Stimulated activated CD4-positive, alpha-beta T cell treated with anti-CD3 and anti-CD28 coated beads, Interleukin-1b, Interleukin-23, amount 100 ng/mL, for 48 hours (primary cell): ENCODE results near the gene IFRD2.
"Not testable (repeated sequence)": the region's sequence is repeated elsewhere in the genome, so short reads cannot be mapped to it uniquely, and the experiment has no call there.

Experiments used
- DNase-seq: peaks from one replicate; pipeline ENCODE4 v3.0.0-alpha.2; 2020

The IFRD2 gene

DNA sequence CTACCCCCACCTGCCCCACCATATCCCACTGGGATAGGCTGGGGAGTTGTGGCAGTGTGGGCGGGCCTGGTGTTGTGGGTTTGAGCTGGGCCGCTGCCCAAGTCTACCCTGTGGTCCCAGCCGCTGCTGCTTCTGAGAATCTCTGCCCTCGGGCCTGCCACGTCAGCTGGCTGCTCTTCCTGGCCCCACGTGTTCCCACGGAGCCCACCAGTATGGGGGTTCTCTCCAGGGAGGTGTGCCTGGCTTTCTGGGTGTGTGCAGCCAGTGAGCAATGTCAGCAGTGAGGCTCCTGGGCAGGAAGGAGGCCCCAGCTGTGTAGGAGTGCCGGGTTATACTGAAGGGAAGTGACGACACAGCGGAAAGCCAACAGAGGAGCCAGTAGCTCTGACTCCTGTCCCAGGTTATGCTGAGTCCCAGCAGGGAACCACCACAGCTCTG lies 45.7 kb downstream of the IFRD2 start:
- peak; percentile 92 for DNase-seq

DNA sequence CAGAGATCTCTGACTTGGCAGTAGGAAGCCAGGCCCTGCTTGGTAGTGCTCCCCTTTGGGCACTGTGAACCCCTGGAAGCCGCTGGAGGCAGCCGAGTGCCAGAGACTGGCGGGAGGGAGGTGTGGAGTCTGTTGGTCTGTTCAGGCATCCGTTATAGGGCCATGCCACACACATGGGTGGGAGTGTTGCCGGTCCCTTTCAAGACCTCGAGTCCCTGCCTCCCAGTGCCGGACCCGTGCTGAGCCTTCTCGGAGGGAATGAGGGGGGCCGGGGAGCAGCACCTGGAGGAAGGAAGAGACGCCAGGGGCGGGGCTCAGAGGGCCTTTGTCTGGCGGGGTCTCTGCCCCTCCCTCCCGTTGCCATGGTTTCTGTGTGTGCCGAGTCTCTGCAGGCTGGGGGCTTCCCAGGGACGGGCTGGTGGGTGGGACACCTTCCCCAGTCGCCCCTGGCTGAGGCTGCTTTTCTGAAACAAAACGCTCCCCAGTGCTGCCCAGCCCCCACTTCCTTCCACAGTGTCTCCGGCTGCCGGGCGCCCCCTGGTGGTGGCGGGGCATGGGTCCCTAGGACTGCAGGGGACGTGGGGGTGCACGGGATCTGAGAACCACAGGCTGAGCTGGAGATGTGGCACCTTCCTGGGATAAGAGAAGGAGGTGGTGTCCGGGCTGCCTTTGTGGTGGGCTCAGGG lies 46.3 kb downstream of the IFRD2 start:
- DNase-seq: peak; percentile 92

DNA sequence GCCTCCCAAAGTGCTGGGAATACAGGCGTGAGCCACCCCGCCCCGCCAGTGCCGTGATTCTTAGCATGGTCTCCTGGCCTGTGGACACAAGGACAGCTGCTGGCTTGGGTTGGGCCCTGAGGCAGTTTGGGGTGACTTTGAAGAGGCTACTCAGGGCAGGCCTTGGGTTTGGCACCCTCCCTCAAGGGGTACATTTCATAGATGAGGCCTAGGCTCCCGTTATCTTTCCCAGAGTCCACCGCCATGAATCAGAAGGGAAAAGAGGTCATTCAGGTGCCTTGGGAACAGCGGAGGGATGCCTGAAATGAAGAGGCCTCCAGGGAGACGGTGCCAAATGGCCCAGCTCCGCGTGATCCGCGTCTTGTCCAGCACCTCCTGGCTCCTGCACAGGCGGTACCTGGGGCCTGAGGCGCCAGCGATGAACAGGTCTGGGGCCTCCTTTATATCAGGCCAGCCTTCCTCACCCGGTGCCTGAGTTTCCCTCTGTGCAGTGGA lies 46.9 kb downstream of the IFRD2 start:
- no peak for DNase-seq

DNA sequence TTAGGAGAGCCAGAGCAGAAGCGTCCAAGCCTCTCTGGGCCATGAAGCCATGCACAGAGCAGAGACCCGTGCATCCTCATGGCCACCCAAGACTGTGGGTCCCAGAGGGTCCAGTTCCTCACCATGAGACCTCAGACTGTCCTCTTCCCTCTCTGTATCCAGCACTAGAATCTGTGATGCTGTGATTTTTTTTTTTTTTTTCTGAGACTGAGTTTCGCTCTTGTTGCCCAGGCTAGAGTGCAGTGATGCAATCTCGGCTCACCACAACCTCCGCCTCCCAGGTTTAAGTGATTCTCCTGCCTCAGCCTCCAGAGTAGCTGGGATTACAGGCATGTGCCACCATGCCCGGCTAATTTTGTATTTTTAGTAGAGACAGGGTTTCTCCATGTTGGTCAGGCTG lies 47.4 kb downstream of the IFRD2 start:
- DNase-seq: not testable (repeated sequence)

DNA sequence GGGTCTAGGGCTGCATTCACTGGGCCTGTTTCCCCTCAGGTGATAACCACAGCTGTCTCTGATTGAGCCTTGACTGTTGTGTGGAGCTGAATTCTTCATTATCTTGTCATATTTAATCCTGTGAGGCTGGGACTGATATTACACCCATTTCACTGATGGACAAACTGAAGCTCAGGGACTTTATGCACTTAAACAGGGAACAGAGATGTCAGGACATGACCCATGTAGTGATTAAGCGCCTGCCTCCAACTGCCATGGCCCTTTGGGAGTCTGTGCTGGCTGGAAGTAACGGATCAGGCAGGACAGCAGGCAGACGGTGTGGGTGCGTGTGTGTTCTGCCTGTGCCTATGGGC lies 48.7 kb downstream of the IFRD2 start:
- DNase-seq: no peak

DNA sequence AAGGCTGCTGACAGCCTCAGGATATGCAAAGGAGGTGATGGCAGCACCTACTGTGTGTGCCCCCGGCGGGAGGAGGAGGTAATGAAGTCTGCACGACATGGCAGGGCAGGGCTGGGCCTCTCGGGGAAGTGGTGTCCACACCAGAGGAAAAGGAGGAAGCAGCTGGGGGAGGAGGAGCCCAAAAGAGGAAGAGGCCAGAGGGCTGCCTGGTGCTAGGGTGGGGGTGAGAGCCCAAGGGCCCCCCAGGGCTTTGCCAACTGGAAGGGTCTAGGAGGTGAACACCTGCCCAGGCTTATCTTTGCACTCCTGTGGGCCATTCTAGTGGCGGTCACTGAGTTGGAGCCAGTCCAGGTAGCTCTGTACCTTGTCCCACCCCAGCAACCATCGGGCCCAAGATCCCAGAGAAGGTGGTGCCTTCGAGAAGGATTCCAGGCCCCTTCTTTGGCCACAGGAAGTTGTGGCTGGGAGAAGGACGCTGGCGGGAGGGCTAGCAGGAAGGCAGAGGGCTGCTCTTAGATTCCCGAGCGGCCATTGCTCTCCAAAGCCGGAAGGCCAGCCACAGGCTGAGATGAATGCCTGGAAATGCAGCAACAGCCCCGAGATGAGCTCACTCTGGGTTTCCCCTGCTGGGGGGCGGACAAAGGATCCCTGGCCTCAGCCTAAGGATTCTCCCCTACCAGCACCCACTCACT lies 49.2 kb downstream of the IFRD2 start:
- DNase-seq: peak; percentile 45

DNA sequence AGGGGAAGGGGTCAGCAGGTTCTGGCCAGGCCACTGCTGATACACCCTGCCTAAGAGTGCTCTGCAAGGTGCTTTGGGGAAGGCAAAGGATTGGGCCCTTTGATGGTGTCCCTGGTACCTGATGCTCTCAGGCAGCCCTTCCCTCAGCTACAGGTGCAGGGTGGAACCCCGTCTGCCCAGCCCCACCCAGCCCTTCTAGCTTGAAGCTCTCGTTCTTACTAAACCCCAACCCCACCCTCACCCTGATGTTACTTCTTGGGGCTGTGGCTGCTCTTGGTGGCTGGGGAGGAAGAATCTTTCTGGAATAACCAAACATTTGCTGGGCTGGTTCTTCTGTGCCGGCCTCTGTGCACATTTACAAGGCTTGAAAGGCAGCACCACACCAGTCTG lies 49.9 kb downstream of the IFRD2 start:
- DNase-seq: no peak

DNA sequence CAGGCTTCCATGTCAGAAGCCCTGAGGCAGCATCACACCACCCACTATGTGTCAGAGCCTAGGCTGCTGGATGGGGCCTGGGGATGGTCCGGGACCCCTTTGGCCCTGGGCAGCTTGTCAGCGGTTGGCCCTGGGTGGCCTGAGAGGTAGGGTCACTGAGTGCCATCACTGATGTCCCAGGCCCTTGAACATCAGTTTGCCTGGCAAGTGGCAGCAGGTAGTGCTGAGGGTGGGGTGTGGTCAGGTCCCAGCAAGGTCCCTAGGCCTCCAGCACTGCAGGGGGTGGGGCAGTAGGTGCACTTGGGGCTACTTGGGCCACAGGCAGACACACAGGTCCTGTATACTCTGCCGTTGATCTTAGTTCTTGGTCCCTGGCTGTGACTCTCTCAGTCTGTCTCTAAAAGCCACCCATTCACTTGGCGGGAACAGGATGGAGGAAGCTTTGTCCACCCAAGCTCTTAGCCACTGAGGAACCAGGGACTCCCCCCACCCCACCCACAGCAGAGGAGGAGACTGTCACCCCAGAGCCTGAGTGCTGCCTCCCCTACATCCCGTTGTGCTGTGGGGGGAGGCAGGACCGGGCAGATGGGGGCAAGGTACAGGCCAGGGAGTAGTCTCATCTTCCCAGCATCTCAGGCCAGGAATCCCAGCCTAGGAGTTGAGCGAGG lies 50.4 kb downstream of the IFRD2 start:
- no peak for DNase-seq

DNA sequence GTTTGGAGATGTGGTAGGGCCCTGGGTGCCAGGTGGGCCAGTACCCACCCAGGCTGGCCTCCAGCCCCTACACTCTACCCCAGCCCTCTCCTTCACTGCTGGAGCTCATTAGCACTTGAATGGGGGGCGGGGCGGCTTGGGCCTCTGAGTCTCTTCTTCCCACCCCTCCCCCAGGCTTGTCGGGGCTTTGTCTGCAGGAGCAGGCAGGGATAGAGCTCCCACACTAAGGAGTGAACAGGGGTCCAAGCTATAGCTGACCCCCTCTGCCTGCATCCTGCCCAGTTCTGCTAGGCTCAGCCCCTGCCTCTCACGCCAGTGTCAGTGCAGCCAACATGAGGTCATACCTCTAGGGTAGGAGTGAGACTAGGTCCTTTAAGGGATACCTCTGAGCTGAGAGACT lies 51.1 kb downstream of the IFRD2 start:
- no peak for DNase-seq

DNA sequence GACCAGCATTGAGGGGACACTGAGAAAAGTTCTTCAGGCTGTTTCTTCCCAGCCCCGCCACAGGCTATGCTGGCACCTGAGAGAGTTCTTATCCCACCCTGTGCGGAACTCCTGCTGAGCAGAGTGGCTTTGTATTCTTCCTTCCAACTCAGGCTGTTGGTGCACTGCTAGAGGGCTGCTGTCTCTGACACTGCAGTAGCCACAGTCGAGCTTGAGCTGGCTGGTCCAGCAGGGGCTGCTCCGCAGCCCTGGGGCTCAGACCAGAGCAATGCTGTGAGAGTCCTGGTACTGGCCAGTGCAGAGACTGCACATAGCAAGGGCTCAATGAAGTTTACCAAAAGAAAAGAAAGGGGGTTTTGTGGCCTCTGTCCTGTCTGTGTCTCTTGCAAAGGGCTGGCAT lies 52.6 kb downstream of the IFRD2 start:
- DNase-seq: no peak

DNA sequence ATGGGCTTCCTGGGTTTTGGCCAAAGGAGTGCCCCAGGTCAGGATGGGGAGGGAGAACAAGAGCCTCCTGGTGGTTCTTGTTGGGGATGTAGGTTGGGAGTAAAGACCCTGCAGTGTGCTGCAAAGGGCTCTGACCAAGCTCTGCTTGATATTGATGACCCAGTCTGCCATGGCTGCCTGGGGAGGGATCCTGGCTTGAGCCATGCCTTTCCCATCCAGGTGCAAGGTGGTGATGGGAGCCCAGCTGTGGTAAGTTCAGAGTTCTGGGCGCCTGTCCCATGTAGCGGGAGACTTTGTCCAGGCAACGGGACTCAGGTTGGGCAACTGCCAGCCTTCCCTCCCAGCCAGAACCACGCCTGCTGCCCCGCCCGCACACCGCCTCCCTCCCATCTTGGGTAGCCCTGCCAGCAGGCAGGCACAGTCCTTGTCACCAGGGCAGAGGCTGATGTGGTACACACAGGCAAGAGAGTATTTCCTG lies 53.6 kb downstream of the IFRD2 start:
- no peak for DNase-seq

DNA sequence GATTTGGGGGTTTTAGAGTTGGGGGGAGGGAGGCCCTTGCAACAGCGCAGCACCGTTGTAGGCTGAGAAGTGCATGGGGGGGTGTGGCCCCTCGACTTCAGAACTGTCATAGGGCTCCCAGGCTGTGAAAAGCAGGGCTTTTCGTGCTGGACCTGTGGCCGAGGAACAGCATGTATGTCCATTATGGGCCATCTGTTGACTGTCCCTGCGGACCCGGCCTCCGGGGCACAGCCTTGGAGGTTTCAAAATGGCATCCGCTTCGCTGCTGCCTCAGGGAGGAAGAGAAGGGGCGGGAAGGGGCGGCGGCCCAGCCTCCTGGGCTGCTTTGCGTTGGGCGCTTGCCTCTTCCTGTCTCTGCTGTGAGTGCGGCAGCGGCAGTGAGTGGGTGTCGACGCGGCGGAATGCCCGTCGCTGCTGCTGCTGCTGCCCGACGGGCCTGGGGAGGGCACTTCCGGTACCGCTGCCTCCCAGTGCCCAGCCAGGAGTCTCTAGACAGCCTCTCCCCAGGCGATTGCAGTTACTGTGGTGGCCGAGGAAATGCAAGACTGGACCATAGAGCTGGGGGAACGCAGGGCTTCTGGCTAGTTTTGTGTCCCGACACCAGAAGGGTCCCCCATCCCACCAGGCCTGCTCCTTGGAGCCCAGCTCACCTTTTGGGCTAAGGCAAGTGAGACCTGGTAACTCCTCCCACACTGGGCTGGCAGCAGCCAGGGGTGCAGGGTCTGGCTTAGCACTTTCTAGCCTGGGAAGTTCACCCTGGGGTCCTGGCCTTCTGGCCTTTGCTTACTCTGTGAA lies 54.3 kb downstream of the IFRD2 start:
- peak; percentile 89 for DNase-seq
